Osteoblast (primary cell): ENCODE results near the gene APLP2. TPM values are rescaled to one million over a fixed set of nuclear protein-coding genes. Genes with fewer than 3 reads are reported as not detected.

Source experiments
- DNase-seq: peaks from one replicate; pipeline ENCODE4 v3.0.0; 2011; ENCODE audit warnings: low spot score, mixed read lengths; ENCODE audit not compliant: insufficient read length; ENCODE audit errors: missing footprints
- H2AFZ ChIP-seq: 2 replicates; pipeline ENCODE4 v1.6.0; 2011; ENCODE audit warnings: mild to moderate bottlenecking, low read length
- H3K27ac ChIP-seq: 2 replicates; pipeline ENCODE4 v1.5.1; 2011; ENCODE audit warnings: mild to moderate bottlenecking, low read depth, low read length, moderate library complexity
- H3K27me3 ChIP-seq: 2 replicates; pipeline ENCODE4 v1.6.0; 2012; ENCODE audit warnings: mild to moderate bottlenecking, control low read depth, inconsistent platforms, low read length, moderate library complexity; ENCODE audit not compliant: insufficient read depth
- H3K36me3 ChIP-seq: 2 replicates; pipeline ENCODE4 v1.5.1; 2011; ENCODE audit warnings: mild to moderate bottlenecking, low read length, control low read depth, moderate library complexity; ENCODE audit not compliant: insufficient read depth
- H3K4me1 ChIP-seq: 2 replicates; pipeline ENCODE4 v1.5.1; 2011; ENCODE audit warnings: mild to moderate bottlenecking, low read length, control low read depth, moderate library complexity; ENCODE audit not compliant: insufficient read depth
- H3K4me2 ChIP-seq: 2 replicates; pipeline ENCODE4 v1.6.0; 2011; ENCODE audit warnings: mild to moderate bottlenecking, low read length; ENCODE audit not compliant: insufficient read depth
- H3K4me3 ChIP-seq: fragments of 200-600 bp; sonication (generic); 3 replicates; pipeline ENCODE4 v1.5.1; 2012; ENCODE audit warnings: mild to moderate bottlenecking, low read length, inconsistent platforms; ENCODE audit not compliant: insufficient read depth
- H3K79me2 ChIP-seq: 2 replicates; pipeline ENCODE4 v1.6.0; 2012; ENCODE audit warnings: mild to moderate bottlenecking, low read length, control low read depth, inconsistent platforms; ENCODE audit not compliant: insufficient read depth
- H3K9me3 ChIP-seq: 2 replicates; pipeline ENCODE4 v1.5.1; 2011; ENCODE audit warnings: low read depth, low read length, control low read depth
- H4K20me1 ChIP-seq: 2 replicates; pipeline ENCODE4 v1.6.0; 2012; ENCODE audit warnings: mild to moderate bottlenecking, low read length, control low read depth; ENCODE audit not compliant: insufficient read depth
- CTCF ChIP-seq: IDR thresholded peaks from 2 replicates; pipeline ENCODE4 v1.5.1; 2011; ENCODE audit warnings: mild to moderate bottlenecking, low read depth, low read length, moderate library complexity; ENCODE audit errors: extremely low read depth
- total RNA-seq: library from RNA; depleted of rRNA; stranded (reverse); fragments of >200 nt; gene quantifications from 2 replicates; pipeline ENCODE4 v1.2.3, GENCODE V29; 2012

APLP2 gene
- total RNA-seq, 1 donor: 331 TPM

- Histone ChIP-seq H3K36me3 (peaks cover 39% of the 10 kb centered on the region), H2AFZ (no peak overlapping the region), H4K20me1 (peaks cover 2% of the 10 kb centered on the region), H3K79me2 (no peaks in the 10 kb centered on the region), H3K9me3 (no peaks in the 10 kb centered on the region), H3K4me1 (no peaks in the 10 kb centered on the region), H3K4me2 (no peak overlapping the region), H3K4me3 (no peak overlapping the region), H3K27me3 (no peaks in the 10 kb centered on the region), H3K27ac (no peak overlapping the region)
- DNase-seq: no peak
- TF ChIP-seq CTCF: no peak
Measured at GRCh38 chr11:130146796-130147195, 77.1 kb downstream of the APLP2 start.

- Histone ChIP-seq H3K4me2 (no peak overlapping the region), H4K20me1 (no peaks in the 10 kb centered on the region), H3K27ac (no peak overlapping the region), H3K4me3 (no peak overlapping the region), H3K36me3 (peaks cover 24% of the 10 kb centered on the region), H3K79me2 (no peaks in the 10 kb centered on the region), H3K4me1 (no peaks in the 10 kb centered on the region), H3K9me3 (no peaks in the 10 kb centered on the region), H2AFZ (no peak overlapping the region), H3K27me3 (no peaks in the 10 kb centered on the region)
- no peak for DNase-seq
- TF ChIP-seq CTCF: no peak
Measured at GRCh38 chr11:130148796-130149326, 79.2 kb downstream of the APLP2 start.

- TF ChIP-seq CTCF: no peak
Measured at GRCh38 chr11:130150790-130151189, 81.1 kb downstream of the APLP2 start.

GRCh38 chr11:130151196-130151595 lies 81.5 kb downstream of the APLP2 start:
- H3K4me1 ChIP-seq: no peaks in the 10 kb centered on the region
- no peak for TF ChIP-seq CTCF

More at GRCh38 chr11:130150790-130151189, 81.1 kb downstream of the APLP2 start:
- Histone ChIP-seq H3K4me3 (no peak overlapping the region), H3K27ac (no peak overlapping the region), H4K20me1 (no peaks in the 10 kb centered on the region), H3K9me3 (no peaks in the 10 kb centered on the region), H3K4me2 (no peak overlapping the region), H3K79me2 (no peaks in the 10 kb centered on the region), H3K27me3 (no peaks in the 10 kb centered on the region), H3K36me3 (peaks cover 9% of the 10 kb centered on the region), H3K4me1 (no peaks in the 10 kb centered on the region), H2AFZ (no peak overlapping the region)
- no peak for DNase-seq

More at GRCh38 chr11:130151196-130151595, 81.5 kb downstream of the APLP2 start:
- no peak for DNase-seq
- Histone ChIP-seq H3K36me3 (peaks cover 9% of the 10 kb centered on the region), H3K9me3 (no peaks in the 10 kb centered on the region), H2AFZ (no peak overlapping the region), H3K27ac (no peak overlapping the region), H3K4me3 (no peak overlapping the region), H3K4me2 (no peak overlapping the region), H4K20me1 (no peaks in the 10 kb centered on the region), H3K27me3 (no peaks in the 10 kb centered on the region), H3K79me2 (no peaks in the 10 kb centered on the region)
